Loucy (cell line): Measurements from ENCODE around the gene ZNF804A.

Experiments
- CTCF ChIP-seq: fragments of 200-600 bp; sonication (generic); conservative IDR thresholded peaks from 2 replicates; pipeline ENCODE4 v1.5.1; 2014; ENCODE audit warnings: mild to moderate bottlenecking, antibody characterized with exemption, low read length
- EZH2phosphoT487 ChIP-seq: fragments of 200-600 bp; IDR thresholded peaks from 2 replicates; pipeline ENCODE4 v1.6.1; 2018; ENCODE audit warnings: antibody characterized with exemption, mild to moderate bottlenecking, moderate library complexity, borderline replicate concordance

- TF ChIP-seq CTCF, result no peak
- TF ChIP-seq EZH2phosphoT487, result no peak
Measured at GRCh38 chr2:184783576-184783975, 185.2 kb downstream of the ZNF804A start.
